Activated naive CD4-positive, alpha-beta T cell treated with anti-CD3 and anti-CD28 coated beads, Interleukin-2, amount 50 U/mL, for 24 hours (primary cell): ENCODE results near the gene CA11.
A peak's percentile ranks its signal among the peaks of the same experiment; 100 is the strongest.
"Not testable (repeated sequence)": the region's sequence is repeated elsewhere in the genome, so short reads cannot be mapped to it uniquely, and the experiment has no call there.

Source experiments
- H3K27ac Mint-ChIP-seq: one replicate; pipeline ENCODE4 v1.8.0; 2021; ENCODE audit warnings: mild to moderate bottlenecking, mixed read lengths
- H3K27me3 Mint-ChIP-seq: one replicate; pipeline ENCODE4 v1.8.0; 2021; ENCODE audit warnings: mixed read lengths
- H3K36me3 Mint-ChIP-seq: one replicate; pipeline ENCODE4 v1.8.0; 2021; ENCODE audit warnings: mixed read lengths
- H3K4me1 Mint-ChIP-seq: one replicate; pipeline ENCODE4 v1.8.0; 2021; ENCODE audit warnings: mixed read lengths
- H3K4me3 Mint-ChIP-seq: one replicate; pipeline ENCODE4 v1.8.0; 2021; ENCODE audit warnings: mild to moderate bottlenecking, mixed read lengths
- H3K9me3 Mint-ChIP-seq: one replicate; pipeline ENCODE4 v1.8.0; 2021; ENCODE audit warnings: mixed read lengths

Gene CA11

GRCh38 chr19:48673436-48674100 lies 27.6 kb upstream of the CA11 start:
- H3K4me1 Mint-ChIP-seq, result peaks cover 7% of the 10 kb centered on the region
- H3K27ac Mint-ChIP-seq, result no peak overlapping the region
- no peaks in the 10 kb centered on the region for H3K9me3 Mint-ChIP-seq
- H3K36me3 Mint-ChIP-seq, result no peaks in the 10 kb centered on the region
- no peak overlapping the region for H3K4me3 Mint-ChIP-seq
- no peaks in the 10 kb centered on the region for H3K27me3 Mint-ChIP-seq

GRCh38 chr19:48672994-48673393 lies 27.0 kb upstream of the CA11 start, which contains the start of gene NTN5:
Gene NTN5, minus strand, starts transcription at chr19:48673017. Its CDS starts 2,031 bp downstream, at chr19:48670986.
- Mint-ChIP-seq H3K9me3 (no peaks in the 10 kb centered on the region), H3K27me3 (no peaks in the 10 kb centered on the region), H3K4me1 (peaks cover 7% of the 10 kb centered on the region), H3K27ac (no peak within 1 kb of the TSS), H3K4me3 (no peak within 1 kb of the TSS), H3K36me3 (no peaks in the 10 kb centered on the region)

- Mint-ChIP-seq H3K27me3 (no peaks in the 10 kb centered on the region), H3K36me3 (no peaks in the 10 kb centered on the region), H3K27ac (no peak overlapping the region), H3K4me3 (no peak overlapping the region), H3K9me3 (no peaks in the 10 kb centered on the region), H3K4me1 (peaks cover 7% of the 10 kb centered on the region)
Observed at GRCh38 chr19:48671446-48671995, 25.5 kb upstream of the CA11 start.

- Mint-ChIP-seq H3K9me3 (no peaks in the 10 kb centered on the region), H3K27me3 (no peaks in the 10 kb centered on the region), H3K4me1 (peaks cover 7% of the 10 kb centered on the region), H3K36me3 (no peaks in the 10 kb centered on the region), H3K27ac (no peak overlapping the region), H3K4me3 (no peak overlapping the region)
Observed at GRCh38 chr19:48670699-48671445, 24.9 kb upstream of the CA11 start.

GRCh38 chr19:48669903-48670668 lies 24.1 kb upstream of the CA11 start:
- Mint-ChIP-seq H3K27me3 (no peaks in the 10 kb centered on the region), H3K4me3 (no peak overlapping the region), H3K27ac (no peak overlapping the region), H3K36me3 (no peaks in the 10 kb centered on the region), H3K4me1 (peaks cover 2% of the 10 kb centered on the region), H3K9me3 (no peaks in the 10 kb centered on the region)

GRCh38 chr19:48668761-48669160 lies 22.8 kb upstream of the CA11 start:
- no peak overlapping the region for H3K27ac Mint-ChIP-seq
- no peak overlapping the region for H3K4me3 Mint-ChIP-seq
- no peaks in the 10 kb centered on the region for H3K36me3 Mint-ChIP-seq
- no peaks in the 10 kb centered on the region for H3K27me3 Mint-ChIP-seq
- no peaks in the 10 kb centered on the region for H3K9me3 Mint-ChIP-seq
- H3K4me1 Mint-ChIP-seq, result no peaks in the 10 kb centered on the region

- Mint-ChIP-seq H3K4me3 (no peak overlapping the region), H3K36me3 (no peaks in the 10 kb centered on the region), H3K27ac (no peak overlapping the region), H3K4me1 (no peaks in the 10 kb centered on the region), H3K9me3 (no peaks in the 10 kb centered on the region), H3K27me3 (no peaks in the 10 kb centered on the region)
Observed at GRCh38 chr19:48668332-48668731, 22.3 kb upstream of the CA11 start.

- Mint-ChIP-seq H3K9me3 (no peaks in the 10 kb centered on the region), H3K36me3 (no peaks in the 10 kb centered on the region), H3K4me3 (no peak overlapping the region), H3K4me1 (peaks cover 5% of the 10 kb centered on the region), H3K27me3 (no peaks in the 10 kb centered on the region), H3K27ac (no peak overlapping the region)
Observed at GRCh38 chr19:48665786-48666185, 19.8 kb upstream of the CA11 start.

- Mint-ChIP-seq H3K9me3 (no peaks in the 10 kb centered on the region), H3K36me3 (no peaks in the 10 kb centered on the region), H3K27me3 (no peaks in the 10 kb centered on the region), H3K4me1 (peaks cover 8% of the 10 kb centered on the region), H3K4me3 (no peak overlapping the region), H3K27ac (no peak overlapping the region)
Observed at GRCh38 chr19:48664476-48664875, 18.5 kb upstream of the CA11 start.

GRCh38 chr19:48663667-48664066 lies 17.7 kb upstream of the CA11 start:
- H3K4me3 Mint-ChIP-seq, result no peak overlapping the region
- no peak overlapping the region for H3K27ac Mint-ChIP-seq
- H3K4me1 Mint-ChIP-seq, result peaks cover 8% of the 10 kb centered on the region
- no peaks in the 10 kb centered on the region for H3K36me3 Mint-ChIP-seq
- H3K9me3 Mint-ChIP-seq, result no peaks in the 10 kb centered on the region
- no peaks in the 10 kb centered on the region for H3K27me3 Mint-ChIP-seq

- Mint-ChIP-seq H3K4me3 (no peak overlapping the region), H3K27me3 (no peaks in the 10 kb centered on the region), H3K4me1 (peaks cover 8% of the 10 kb centered on the region), H3K9me3 (no peaks in the 10 kb centered on the region), H3K27ac (no peak overlapping the region), H3K36me3 (no peaks in the 10 kb centered on the region)
Observed at GRCh38 chr19:48661711-48662090, 15.7 kb upstream of the CA11 start.

GRCh38 chr19:48660852-48661710 lies 15.1 kb upstream of the CA11 start:
- Mint-ChIP-seq H3K9me3 (no peaks in the 10 kb centered on the region), H3K27ac (peak overlapping the region; percentile 94), H3K4me3 (peak overlapping the region; percentile 80), H3K36me3 (no peaks in the 10 kb centered on the region), H3K4me1 (peaks cover 8% of the 10 kb centered on the region), H3K27me3 (no peaks in the 10 kb centered on the region)

- no peak overlapping the region for H3K27ac Mint-ChIP-seq
- peaks cover 8% of the 10 kb centered on the region for H3K4me1 Mint-ChIP-seq
Observed at GRCh38 chr19:48659768-48660167, 13.8 kb upstream of the CA11 start.

GRCh38 chr19:48658483-48658882 lies 12.5 kb upstream of the CA11 start:
- Mint-ChIP-seq H3K9me3 (no peaks in the 10 kb centered on the region), H3K27ac (no peak overlapping the region), H3K4me1 (peaks cover 8% of the 10 kb centered on the region), H3K36me3 (no peaks in the 10 kb centered on the region), H3K4me3 (no peak overlapping the region), H3K27me3 (no peaks in the 10 kb centered on the region)

More at GRCh38 chr19:48659768-48660167, 13.8 kb upstream of the CA11 start:
- Mint-ChIP-seq H3K27me3 (no peaks in the 10 kb centered on the region), H3K36me3 (no peaks in the 10 kb centered on the region), H3K9me3 (no peaks in the 10 kb centered on the region), H3K4me3 (no peak overlapping the region)

GRCh38 chr19:48657828-48658227 lies 11.8 kb upstream of the CA11 start:
- H3K4me1 Mint-ChIP-seq, H3K36me3 Mint-ChIP-seq, H3K9me3 Mint-ChIP-seq, H3K27me3 Mint-ChIP-seq, H3K27ac Mint-ChIP-seq, H3K4me3 Mint-ChIP-seq: not testable (repeated sequence)
